Measurements from ENCODE around the gene NHLH2.

DNA sequence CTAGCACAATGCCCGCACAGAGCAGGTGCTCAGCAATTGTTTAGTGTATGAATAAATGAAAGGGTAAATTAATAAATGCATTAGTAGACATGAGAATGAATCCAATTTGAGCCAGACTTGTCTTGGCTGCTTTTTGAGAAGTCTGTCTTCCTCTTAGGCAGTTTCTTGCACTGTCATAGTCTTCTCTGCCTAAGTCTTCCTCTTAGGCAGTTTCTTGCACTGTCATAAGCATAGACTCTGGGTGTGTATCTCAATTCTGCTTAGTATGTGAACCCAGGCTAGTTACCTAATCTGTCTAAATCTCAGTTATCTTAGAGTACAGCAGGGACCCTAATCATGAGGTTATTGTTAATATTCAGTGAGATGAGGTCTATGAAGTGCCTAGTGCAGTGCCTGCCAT, 27.2 kb downstream of the NHLH2 start:
- TF ChIP-seq CTCF (IDR thresholded peaks at IDR 0.05; ENCODE audit: poor library complexity) (no peak), EZH2phosphoT487 (IDR thresholded peaks at IDR 0.05; ENCODE audit: low read depth, severe bottlenecking, unreplicated experiment) (no peak), EZH2 (IDR thresholded peaks at IDR 0.05; ENCODE audit: borderline replicate concordance) (no peak)
